ENCODE measurements around the gene ADAMTS20.

- TF ChIP-seq RCOR1 (conservative IDR thresholded peaks at IDR 0.05; ENCODE audit: low read depth, low read length) (no peak), PRDM15 (CRISPR knock-in tag; IDR thresholded peaks at IDR 0.05) (no peak), POLR2A (IDR thresholded peaks at IDR 0.05; ENCODE audit: low read depth, low read length) (no peak), ATF3 (IDR thresholded peaks at IDR 0.05; ENCODE audit: borderline replicate concordance, extremely low read depth, low read depth, low read length) (no peak), POLR2AphosphoS5 (IDR thresholded peaks at IDR 0.05; ENCODE audit: low read length) (no peak), CTCF (IDR thresholded peaks at IDR 0.05 in 2 of 3, conservative IDR thresholded peaks at IDR 0.05 in 1 of 3; ENCODE audit: control insufficient read depth in 2 of 3, extremely low read depth in 1 of 3, insufficient read depth in 1 of 3, low read depth in 3 of 3, low read length in 3 of 3) (no peak), ZNF384 (IDR thresholded peaks at IDR 0.05; ENCODE audit: borderline replicate concordance, low read depth, low read length) (no peak), ZBTB33 (IDR thresholded peaks at IDR 0.05) (no peak)
Measured at GRCh38 chr12:43312991-43313505, 239.0 kb downstream of the ADAMTS20 start.

Data from GM12878 (cell line).